Uterus (tissue), 4 donors: ENCODE measurements around the gene VPS35L. TPM values are rescaled to one million over a fixed set of nuclear protein-coding genes. Genes with fewer than 3 reads are reported as not detected.

Experiments used
- DNase-seq, 2 donors: peaks; one replicate each; pipeline ENCODE4 v3.0.0-alpha.2; 2019 to 2020
- H3K27ac ChIP-seq, 2 donors: fragments of 200-600 bp; sonication (generic); 1 replicate in 1 of 2; 2 replicates in 1 of 2; pipeline ENCODE4 v1.5.1; 2016 to 2018
- H3K27me3 ChIP-seq, 2 donors: fragments of 200-600 bp; sonication (generic); one replicate each; pipeline ENCODE4 v1.5.1; 2018 to 2019; ENCODE audit warnings: control low read depth in 1 of 2
- H3K36me3 ChIP-seq, 2 donors: fragments of 200-600 bp; sonication (generic); one replicate each; pipeline ENCODE4 v1.5.1; 2019; ENCODE audit warnings: control low read depth in 1 of 2
- H3K4me1 ChIP-seq, 2 donors: fragments of 200-600 bp; sonication (generic); one replicate each; pipeline ENCODE4 v1.5.1; 2018 to 2019; ENCODE audit warnings: control low read depth in 1 of 2
- H3K4me3 ChIP-seq, 2 donors: fragments of 200-600 bp; sonication (generic); 1 replicate in 1 of 2; 2 replicates in 1 of 2; pipeline ENCODE4 v1.5.1; 2018 to 2019; ENCODE audit warnings: mild to moderate bottlenecking in 1 of 2
- H3K9me3 ChIP-seq, 2 donors: fragments of 200-600 bp; sonication (generic); one replicate each; pipeline ENCODE4 v1.5.1; 2019; ENCODE audit warnings: control low read depth in 1 of 2
- POLR2A ChIP-seq, 2 donors: fragments of 450-650 bp; IDR thresholded peaks; one replicate each; pipeline ENCODE4 v1.6.1; 2016; ENCODE audit warnings: antibody characterized with exemption in 2 of 2, mild to moderate bottlenecking in 1 of 2, moderate library complexity in 1 of 2
- intact Hi-C: fragments of 100-400 bp; cut with DNase I; formaldehyde crosslinking; loops from one replicate; pipeline ENCODE4 v1.15.1; 2023; ENCODE audit warnings: low total_unique reads
- total RNA-seq, 4 donors: library from RNA; depleted of rRNA in 3 of 4; stranded (reverse); fragments of >200 nt in 3 of 4; gene quantifications; one replicate each; pipeline versions ENCODE4 v1.1.0 to v1.2.4, GENCODE V29; 2014 to 2023
- TF ChIP-seq, protein P1 (sequence below), 4 experiments: fragments of 200-600 bp in 2 of 4; fragments of 450-650 bp in 2 of 4; sonication (generic) in 2 of 4; IDR thresholded peaks; one replicate each; pipeline ENCODE4 v1.5.1; 2016 to 2019; ENCODE audit warnings: antibody characterized with exemption in 4 of 4, mild to moderate bottlenecking in 2 of 4, moderate library complexity in 1 of 4
- donor health status: DM: yes; HTN: yes; CAD: no.

VPS35L gene
- total RNA-seq, 4 donors from 2014 or later, result 34.8 to 110 (median 88.2) TPM

- intact Hi-C loops, result no loop called here
- DNase-seq, result peak in 1 of 2 donors; percentile 27
Measured at GRCh38 chr16:19601083-19601976, 45.8 kb downstream of the VPS35L start.

DNA sequence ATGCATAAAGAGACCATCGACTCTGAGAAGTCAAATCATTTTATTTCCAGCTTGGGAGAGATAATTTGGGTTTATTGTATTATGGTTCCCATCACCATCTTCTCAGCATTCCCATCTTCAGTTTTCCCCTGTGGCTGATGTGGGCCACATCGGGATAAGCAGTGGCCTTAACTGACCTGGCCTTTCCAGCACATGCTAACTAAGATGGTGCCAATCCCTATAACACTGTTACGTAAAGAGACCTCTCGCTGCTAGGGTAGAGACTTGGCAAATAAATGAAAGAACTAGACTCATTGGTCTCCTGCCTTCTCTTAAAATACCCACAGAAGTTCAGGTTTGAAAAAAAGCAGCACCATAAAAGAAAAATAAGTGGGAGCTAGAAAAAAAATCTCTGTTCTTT, 49.4 kb downstream of the VPS35L start:
- H3K27ac ChIP-seq, result no peak overlapping the region
- no peak for DNase-seq
- no peaks in the 10 kb centered on the region for H3K36me3 ChIP-seq
- no peaks in the 10 kb centered on the region for H3K9me3 ChIP-seq
- no peaks in the 10 kb centered on the region for H3K27me3 ChIP-seq
- intact Hi-C loops, result no loop called here
- TF ChIP-seq POLR2A (IDR thresholded peaks at IDR 0.05), result no peak
- TF ChIP-seq, protein P1, sequence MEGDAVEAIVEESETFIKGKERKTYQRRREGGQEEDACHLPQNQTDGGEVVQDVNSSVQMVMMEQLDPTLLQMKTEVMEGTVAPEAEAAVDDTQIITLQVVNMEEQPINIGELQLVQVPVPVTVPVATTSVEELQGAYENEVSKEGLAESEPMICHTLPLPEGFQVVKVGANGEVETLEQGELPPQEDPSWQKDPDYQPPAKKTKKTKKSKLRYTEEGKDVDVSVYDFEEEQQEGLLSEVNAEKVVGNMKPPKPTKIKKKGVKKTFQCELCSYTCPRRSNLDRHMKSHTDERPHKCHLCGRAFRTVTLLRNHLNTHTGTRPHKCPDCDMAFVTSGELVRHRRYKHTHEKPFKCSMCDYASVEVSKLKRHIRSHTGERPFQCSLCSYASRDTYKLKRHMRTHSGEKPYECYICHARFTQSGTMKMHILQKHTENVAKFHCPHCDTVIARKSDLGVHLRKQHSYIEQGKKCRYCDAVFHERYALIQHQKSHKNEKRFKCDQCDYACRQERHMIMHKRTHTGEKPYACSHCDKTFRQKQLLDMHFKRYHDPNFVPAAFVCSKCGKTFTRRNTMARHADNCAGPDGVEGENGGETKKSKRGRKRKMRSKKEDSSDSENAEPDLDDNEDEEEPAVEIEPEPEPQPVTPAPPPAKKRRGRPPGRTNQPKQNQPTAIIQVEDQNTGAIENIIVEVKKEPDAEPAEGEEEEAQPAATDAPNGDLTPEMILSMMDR (IDR thresholded peaks at IDR 0.05), result no peak
- H3K4me1 ChIP-seq, result no peaks in the 10 kb centered on the region
- H3K4me3 ChIP-seq, result no peak overlapping the region

More at GRCh38 chr16:19601083-19601976, 45.8 kb downstream of the VPS35L start:
- no peak overlapping the region for H3K4me3 ChIP-seq
- no peak for TF ChIP-seq POLR2A (IDR thresholded peaks at IDR 0.05)
- TF ChIP-seq, protein P1 (IDR thresholded peaks at IDR 0.05), result peak; percentile 55 to 62 (median 58)
- H3K9me3 ChIP-seq, result no peaks in the 10 kb centered on the region
- H3K36me3 ChIP-seq, result no peaks in the 10 kb centered on the region
- H3K4me1 ChIP-seq, result no peaks in the 10 kb centered on the region
- no peak overlapping the region for H3K27ac ChIP-seq
- H3K27me3 ChIP-seq, result no peaks in the 10 kb centered on the region

GRCh38 chr16:19605701-19606100, 50.2 kb downstream of the VPS35L start:
- H3K36me3 ChIP-seq, result no peaks in the 10 kb centered on the region
- intact Hi-C loops, result no loop called here
- DNase-seq, result no peak
- no peak for TF ChIP-seq POLR2A (IDR thresholded peaks at IDR 0.05)
- TF ChIP-seq, protein P1 (IDR thresholded peaks at IDR 0.05), result no peak
- H3K27me3 ChIP-seq, result no peaks in the 10 kb centered on the region
- H3K4me1 ChIP-seq, result no peaks in the 10 kb centered on the region
- H3K9me3 ChIP-seq, result no peaks in the 10 kb centered on the region
- H3K4me3 ChIP-seq, result no peak overlapping the region
- no peak overlapping the region for H3K27ac ChIP-seq

DNA sequence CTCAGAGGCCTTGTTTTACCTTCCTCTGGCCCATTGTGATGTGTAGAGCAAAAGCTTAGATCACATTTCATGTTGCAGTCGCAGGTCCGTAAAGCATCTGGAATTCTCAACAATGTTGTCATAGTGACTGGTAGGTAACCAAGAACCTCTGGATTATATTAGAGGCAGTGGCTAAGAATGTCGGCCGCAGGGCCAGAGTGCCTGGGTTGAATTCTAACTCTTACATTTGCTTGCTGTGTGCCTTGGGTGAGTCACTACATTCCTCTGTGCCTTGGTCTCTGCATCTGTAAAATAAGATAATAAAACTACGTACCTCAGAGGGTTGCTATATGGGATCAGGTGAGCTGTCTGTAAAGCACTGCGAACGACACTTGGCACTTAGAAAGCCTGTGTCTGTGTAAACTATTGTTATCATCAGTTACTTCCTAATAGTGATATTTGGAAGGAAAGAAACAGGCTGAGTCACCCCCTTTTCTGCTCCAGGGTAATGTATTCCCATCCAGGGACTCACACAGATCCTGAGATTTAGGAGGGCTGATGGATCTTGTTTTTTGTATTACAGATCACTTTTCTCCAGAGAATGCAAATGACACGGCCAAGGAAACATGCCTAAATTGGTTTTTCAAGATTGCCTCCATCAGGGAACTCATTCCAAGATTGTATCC, 52.2 kb downstream of the VPS35L start:
- Histone ChIP-seq H3K27ac (no peak overlapping the region), H3K36me3 (no peaks in the 10 kb centered on the region), H3K4me1 (no peaks in the 10 kb centered on the region), H3K27me3 (no peaks in the 10 kb centered on the region), H3K4me3 (no peak overlapping the region), H3K9me3 (no peaks in the 10 kb centered on the region)
- DNase-seq, result no peak
- intact Hi-C loops, result no loop called here
- TF ChIP-seq, protein P1 (IDR thresholded peaks at IDR 0.05), result no peak
- TF ChIP-seq POLR2A (IDR thresholded peaks at IDR 0.05), result no peak

- no peaks in the 10 kb centered on the region for H3K9me3 ChIP-seq
- DNase-seq, result no peak
- intact Hi-C loops, result no loop called here
- no peaks in the 10 kb centered on the region for H3K4me1 ChIP-seq
- no peak overlapping the region for H3K4me3 ChIP-seq
- no peak overlapping the region for H3K27ac ChIP-seq
- no peaks in the 10 kb centered on the region for H3K36me3 ChIP-seq
- TF ChIP-seq POLR2A (IDR thresholded peaks at IDR 0.05), result no peak
- TF ChIP-seq, protein P1 (IDR thresholded peaks at IDR 0.05), result no peak
- H3K27me3 ChIP-seq, result no peaks in the 10 kb centered on the region
Measured at GRCh38 chr16:19609359-19609758, 53.9 kb downstream of the VPS35L start.
